CD4-positive, CD25-positive, alpha-beta regulatory T cell (primary cell): ENCODE results near the gene PDE4B. TPM values are rescaled to one million over a fixed set of nuclear protein-coding genes. Genes with fewer than 3 reads are reported as not detected.
A peak's percentile ranks its signal among the peaks of the same experiment; 100 is the strongest.

Source experiments
- ATAC-seq, 2 donors: fragments of 150-1000 bp; cut with Tn5 transposase; one replicate each; pipeline ENCODE4 v1.10.0; 2021; ENCODE audit warnings: low read depth in 2 of 2, moderate number of reproducible peaks in 2 of 2, moderate library complexity in 1 of 2
- DNase-seq, 3 donors: peaks; one replicate each; pipeline versions ENCODE4 v3.0.0 to v3.0.0-alpha.2; 2012 to 2022; ENCODE audit warnings: mixed read lengths in 1 of 3
- H3K27ac ChIP-seq: one replicate; pipeline ENCODE4 v1.7.0; 2013; ENCODE audit warnings: mild to moderate bottlenecking, low read length; ENCODE audit not compliant: insufficient read depth, poor library complexity, severe bottlenecking
- H3K27me3 ChIP-seq: one replicate; pipeline ENCODE4 v1.7.0; 2013; ENCODE audit warnings: low read length; ENCODE audit not compliant: control insufficient read depth, insufficient read depth
- H3K36me3 ChIP-seq: one replicate; pipeline ENCODE4 v1.7.0; 2013; ENCODE audit warnings: mild to moderate bottlenecking, low read length, moderate library complexity; ENCODE audit not compliant: control insufficient read depth, insufficient read depth
- H3K4me1 ChIP-seq: 2 replicates; pipeline ENCODE4 v1.7.0; 2013; ENCODE audit warnings: mild to moderate bottlenecking, low read length; ENCODE audit not compliant: insufficient read depth, control insufficient read depth, poor library complexity, severe bottlenecking
- H3K4me3 ChIP-seq: one replicate; pipeline ENCODE4 v1.7.0; 2013; ENCODE audit warnings: low read depth, mild to moderate bottlenecking, low read length, moderate library complexity
- H3K9me3 ChIP-seq, 2 experiments: 1 replicate in 1 of 2; 2 replicates in 1 of 2; pipeline ENCODE4 v1.7.0; 2013; ENCODE audit warnings: low read length in 2 of 2, mild to moderate bottlenecking in 1 of 2, moderate library complexity in 1 of 2; ENCODE audit not compliant: control insufficient read depth in 2 of 2
- H3K27ac Mint-ChIP-seq, 3 donors: one replicate each; pipeline ENCODE4 v1.8.0; 2020 to 2022; ENCODE audit warnings: mild to moderate bottlenecking in 3 of 3, mixed read lengths in 3 of 3, moderate library complexity in 2 of 3
- H3K27me3 Mint-ChIP-seq: one replicate; pipeline ENCODE4 v1.8.0; 2022; ENCODE audit warnings: mild to moderate bottlenecking, mixed read lengths
- H3K36me3 Mint-ChIP-seq: one replicate; pipeline ENCODE4 v1.8.0; 2020; ENCODE audit warnings: mixed read lengths
- H3K4me1 Mint-ChIP-seq, 4 donors: one replicate each; pipeline ENCODE4 v1.8.0; 2020 to 2022; ENCODE audit warnings: mixed read lengths in 4 of 4, mild to moderate bottlenecking in 1 of 4
- H3K4me3 Mint-ChIP-seq, 4 donors: one replicate each; pipeline ENCODE4 v1.8.0; 2020 to 2022; ENCODE audit warnings: mild to moderate bottlenecking in 4 of 4, mixed read lengths in 4 of 4, moderate library complexity in 3 of 4
- H3K9me3 Mint-ChIP-seq, 7 donors: one replicate each; pipeline ENCODE4 v1.8.0; 2020 to 2022; ENCODE audit warnings: mixed read lengths in 7 of 7, mild to moderate bottlenecking in 3 of 7, moderate library complexity in 2 of 7
- polyA plus RNA-seq, 4 donors: library from polyadenylated mRNA; unstranded; fragments of 300-500 nt; fragmentation: Illumina TruSeq; gene quantifications; one replicate each; pipeline ENCODE4 v1.2.3, GENCODE V29; 2021
- total RNA-seq: library from RNA; stranded (reverse); gene quantifications from one replicate; pipeline ENCODE4 v1.2.3, GENCODE V29; 2022

The PDE4B gene
- total and polyA plus RNA-seq, 5 donors from 2014 or later, result 63.9 to 200 (median 75.4) TPM

DNA sequence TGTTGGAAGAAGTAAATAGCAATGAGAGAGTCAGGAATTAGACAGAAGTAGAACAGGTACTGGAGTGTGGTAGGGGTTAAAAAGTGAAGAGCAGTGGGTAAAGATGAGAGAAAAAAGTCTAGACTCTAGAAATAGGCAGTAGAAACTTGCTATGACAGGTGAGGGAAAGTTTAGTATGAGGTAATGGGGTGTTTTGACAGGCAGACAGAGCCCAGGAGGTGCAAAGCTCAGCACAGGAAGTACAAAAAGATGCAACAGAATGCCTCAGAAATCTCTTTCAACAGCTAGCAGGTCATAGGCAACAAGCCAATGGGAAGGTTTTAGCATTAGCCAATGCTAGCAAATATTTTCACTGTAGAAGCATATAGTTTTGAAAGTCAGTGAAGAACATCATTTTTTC lies 422.2 kb downstream of the PDE4B start:
- Mint-ChIP-seq H3K4me1 (peaks cover 7 to 14% (median 12%) of the 10 kb centered on the region in 4 donors), H3K27me3 (peaks cover 15% of the 10 kb centered on the region), H3K36me3 (no peaks in the 10 kb centered on the region), H3K9me3 (peaks cover 0 to 2% (median 0%) of the 10 kb centered on the region in 7 donors), H3K4me3 (peak overlapping the region in 2 of 4 donors; percentile 1), H3K27ac (peak overlapping the region; percentile 43 to 95 (median 47))
- Histone ChIP-seq H3K36me3 (no peaks in the 10 kb centered on the region), H3K4me1 (peaks cover 3% of the 10 kb centered on the region), H3K27me3 (no peaks in the 10 kb centered on the region), H3K9me3 (no peaks in the 10 kb centered on the region), H3K27ac (peak overlapping the region; percentile 68), H3K4me3 (peak overlapping the region; percentile 30)
- ATAC-seq (peak; percentile 87 to 96), DNase-seq (peak in 2 of 3 donors; percentile 60 to 61)

DNA sequence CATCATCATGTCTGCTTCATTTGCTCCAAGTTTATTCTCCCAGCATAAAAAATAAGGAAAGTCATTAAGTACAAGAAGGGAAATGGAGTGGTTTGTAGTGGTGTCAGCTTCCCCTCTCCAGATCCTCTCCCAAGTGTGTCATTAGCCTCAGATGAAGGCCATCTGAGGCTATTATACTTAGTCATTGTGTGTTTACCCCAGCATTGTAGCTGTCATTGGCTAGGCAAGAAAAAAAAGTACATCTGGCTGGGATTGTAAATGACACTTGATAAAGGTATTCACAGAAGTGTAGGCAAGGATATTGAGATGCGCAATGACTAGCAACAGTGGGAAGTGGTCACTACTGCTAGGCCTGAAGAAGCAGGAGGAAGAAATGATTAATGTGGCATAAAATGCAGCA lies 424.3 kb downstream of the PDE4B start:
- Histone ChIP-seq H3K4me3 (no peak overlapping the region), H3K36me3 (no peaks in the 10 kb centered on the region), H3K9me3 (no peaks in the 10 kb centered on the region), H3K27ac (no peak overlapping the region), H3K27me3 (no peaks in the 10 kb centered on the region), H3K4me1 (peaks cover 3% of the 10 kb centered on the region)
- Mint-ChIP-seq H3K9me3 (peaks cover 0 to 2% (median 0%) of the 10 kb centered on the region in 7 donors), H3K27me3 (peaks cover 12% of the 10 kb centered on the region), H3K36me3 (no peaks in the 10 kb centered on the region), H3K4me1 (peaks cover 7 to 14% (median 12%) of the 10 kb centered on the region in 4 donors), H3K27ac (peak overlapping the region in 1 of 3 donors; percentile 26), H3K4me3 (no peak overlapping the region)
- DNase-seq, result no peak
- no peak for ATAC-seq

DNA sequence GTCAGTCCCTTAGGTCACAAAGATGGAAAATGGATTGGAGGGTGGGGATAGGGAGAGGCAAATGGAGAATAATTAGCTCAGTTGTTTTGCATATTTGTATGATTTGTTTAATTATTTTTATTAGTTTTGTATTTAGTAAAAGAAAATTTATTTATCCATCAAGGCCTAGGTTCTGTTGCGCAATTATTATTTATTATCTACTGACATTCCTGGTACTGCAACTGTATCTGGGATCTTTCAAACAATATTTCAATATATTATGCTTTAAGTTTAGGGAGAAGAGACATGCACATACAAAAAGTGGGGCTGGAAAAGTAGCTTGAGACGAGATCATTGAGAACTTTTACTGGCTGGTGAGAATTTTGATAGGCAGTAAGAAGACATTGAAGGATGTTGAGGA lies 424.9 kb downstream of the PDE4B start:
- Histone ChIP-seq H3K9me3 (no peaks in the 10 kb centered on the region), H3K27me3 (no peaks in the 10 kb centered on the region), H3K27ac (no peak overlapping the region), H3K4me3 (no peak overlapping the region), H3K36me3 (no peaks in the 10 kb centered on the region), H3K4me1 (peaks cover 3% of the 10 kb centered on the region)
- Mint-ChIP-seq H3K9me3 (no peaks in the 10 kb centered on the region), H3K27me3 (peaks cover 6% of the 10 kb centered on the region), H3K27ac (no peak overlapping the region), H3K4me3 (no peak overlapping the region), H3K36me3 (no peaks in the 10 kb centered on the region), H3K4me1 (peaks cover 7 to 14% (median 12%) of the 10 kb centered on the region in 4 donors)
- ATAC-seq (no peak), DNase-seq (no peak)

DNA sequence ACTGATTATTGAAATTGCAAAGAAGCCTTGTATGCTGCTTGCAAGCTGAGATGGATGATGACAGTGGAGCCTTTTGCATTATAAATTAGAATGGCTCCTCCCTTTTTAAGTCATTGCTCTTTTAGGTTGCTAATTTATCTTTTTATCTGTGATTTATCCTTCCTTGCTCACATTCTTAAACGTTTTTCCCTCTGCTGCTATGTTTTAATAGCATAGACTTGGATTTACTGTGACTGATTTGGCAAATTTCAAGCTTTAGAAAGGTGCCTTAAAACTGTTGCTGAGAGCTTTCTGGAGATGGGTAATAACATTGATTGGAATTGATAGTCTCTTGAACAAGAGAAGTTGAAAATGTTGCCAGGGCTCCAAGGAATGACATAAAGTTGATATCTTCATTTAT lies 427.8 kb downstream of the PDE4B start:
- Mint-ChIP-seq H3K4me3 (no peak overlapping the region), H3K4me1 (peaks cover 0 to 7% (median 3%) of the 10 kb centered on the region in 4 donors), H3K27ac (no peak overlapping the region), H3K27me3 (no peaks in the 10 kb centered on the region), H3K36me3 (peaks cover 4% of the 10 kb centered on the region), H3K9me3 (peaks cover 0 to 2% (median 0%) of the 10 kb centered on the region in 7 donors)
- ATAC-seq (no peak), DNase-seq (no peak)
- H3K27ac ChIP-seq, result no peak overlapping the region
- no peaks in the 10 kb centered on the region for H3K36me3 ChIP-seq
- H3K4me1 ChIP-seq, result no peaks in the 10 kb centered on the region
- H3K27me3 ChIP-seq, result peaks cover 7% of the 10 kb centered on the region
- no peak overlapping the region for H3K4me3 ChIP-seq
- no peaks in the 10 kb centered on the region for H3K9me3 ChIP-seq

DNA sequence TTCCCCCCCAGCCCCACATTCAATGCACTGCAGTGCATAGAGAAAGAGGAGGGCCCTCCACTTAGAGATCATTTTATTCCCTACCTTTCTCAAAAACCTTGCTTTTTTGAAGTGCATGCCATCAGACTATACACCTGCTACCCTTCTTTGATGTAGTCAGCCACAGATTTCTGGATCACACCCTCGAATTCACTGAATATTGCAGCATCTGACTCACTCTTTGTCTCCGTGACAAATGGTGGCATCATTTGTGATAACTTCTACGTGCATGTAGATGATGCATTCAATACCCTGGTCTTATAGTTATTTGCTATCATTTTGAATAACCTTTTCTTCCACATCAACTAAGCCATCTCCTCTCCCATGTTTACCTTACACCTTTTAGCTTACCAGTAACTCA lies 431.0 kb downstream of the PDE4B start:
- Histone ChIP-seq H3K4me1 (no peaks in the 10 kb centered on the region), H3K27me3 (peaks cover 10% of the 10 kb centered on the region), H3K27ac (no peak overlapping the region), H3K4me3 (no peak overlapping the region), H3K36me3 (no peaks in the 10 kb centered on the region), H3K9me3 (no peaks in the 10 kb centered on the region)
- Mint-ChIP-seq H3K27me3 (no peaks in the 10 kb centered on the region), H3K27ac (no peak overlapping the region), H3K4me1 (peaks cover 0 to 2% (median 0%) of the 10 kb centered on the region in 4 donors), H3K36me3 (peaks cover 4% of the 10 kb centered on the region), H3K9me3 (peaks cover 0 to 2% (median 0%) of the 10 kb centered on the region in 7 donors), H3K4me3 (no peak overlapping the region)
- no peak for DNase-seq
- no peak for ATAC-seq

DNA sequence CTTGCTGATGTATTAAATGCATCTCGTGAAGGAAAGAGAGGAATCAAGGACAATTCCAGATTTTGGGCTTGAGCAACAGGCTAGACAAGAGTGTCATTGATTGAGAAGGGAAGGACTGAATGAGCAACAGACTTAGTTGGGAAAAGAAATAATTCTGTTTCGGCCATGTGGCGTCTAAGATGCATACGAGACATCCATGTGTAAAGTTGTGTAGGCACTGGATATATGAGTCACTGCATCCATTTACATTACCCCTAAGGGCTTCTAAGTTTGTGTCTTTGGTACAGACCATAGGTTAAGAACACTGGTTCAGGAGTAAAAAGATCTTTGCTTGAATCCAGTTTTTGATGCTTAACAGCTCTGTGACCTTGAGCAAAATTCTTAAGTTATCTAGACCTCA lies 434.3 kb downstream of the PDE4B start:
- H3K36me3 ChIP-seq, result no peaks in the 10 kb centered on the region
- H3K9me3 ChIP-seq, result no peaks in the 10 kb centered on the region
- no peak for DNase-seq
- no peak for ATAC-seq
- H3K4me1 ChIP-seq, result no peaks in the 10 kb centered on the region
- peaks cover 0 to 2% (median 0%) of the 10 kb centered on the region in 7 donors for H3K9me3 Mint-ChIP-seq
- no peak overlapping the region for H3K27ac Mint-ChIP-seq
- H3K27ac ChIP-seq, result no peak overlapping the region
- no peak overlapping the region for H3K4me3 Mint-ChIP-seq
- H3K4me1 Mint-ChIP-seq, result peaks cover 0 to 4% (median 0%) of the 10 kb centered on the region in 4 donors
- peaks cover 11% of the 10 kb centered on the region for H3K27me3 ChIP-seq
- H3K27me3 Mint-ChIP-seq, result no peaks in the 10 kb centered on the region
- H3K4me3 ChIP-seq, result no peak overlapping the region
- H3K36me3 Mint-ChIP-seq, result peaks cover 4% of the 10 kb centered on the region

DNA sequence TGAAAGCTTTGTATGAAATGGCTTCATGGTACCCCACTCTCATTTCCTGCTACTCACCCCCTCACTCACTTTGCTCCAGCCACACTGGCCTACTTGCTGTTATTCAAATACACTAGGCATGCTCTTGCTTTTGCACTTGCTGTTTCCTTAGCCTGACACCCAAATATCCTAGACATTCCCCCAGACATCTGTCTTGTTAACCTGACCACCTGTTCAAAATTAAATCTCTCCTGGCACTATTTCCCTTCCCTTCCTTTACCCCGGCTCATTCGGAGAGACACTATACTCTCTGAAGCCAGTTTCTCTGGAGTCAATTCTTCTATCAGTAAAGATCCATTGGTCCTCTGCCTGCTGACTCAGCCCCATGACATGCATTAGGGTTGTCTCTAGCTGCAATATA lies 435.3 kb downstream of the PDE4B start:
- no peak for ATAC-seq
- Histone ChIP-seq H3K27ac (no peak overlapping the region), H3K4me3 (no peak overlapping the region), H3K4me1 (no peaks in the 10 kb centered on the region), H3K9me3 (no peaks in the 10 kb centered on the region), H3K36me3 (no peaks in the 10 kb centered on the region), H3K27me3 (peaks cover 10% of the 10 kb centered on the region)
- peaks cover 4% of the 10 kb centered on the region for H3K36me3 Mint-ChIP-seq
- H3K4me3 Mint-ChIP-seq, result no peak overlapping the region
- peaks cover 0 to 2% (median 0%) of the 10 kb centered on the region in 7 donors for H3K9me3 Mint-ChIP-seq
- H3K27me3 Mint-ChIP-seq, result peaks cover 8% of the 10 kb centered on the region
- peaks cover 0 to 5% (median 2%) of the 10 kb centered on the region in 4 donors for H3K4me1 Mint-ChIP-seq
- no peak overlapping the region for H3K27ac Mint-ChIP-seq
- DNase-seq, result no peak

DNA sequence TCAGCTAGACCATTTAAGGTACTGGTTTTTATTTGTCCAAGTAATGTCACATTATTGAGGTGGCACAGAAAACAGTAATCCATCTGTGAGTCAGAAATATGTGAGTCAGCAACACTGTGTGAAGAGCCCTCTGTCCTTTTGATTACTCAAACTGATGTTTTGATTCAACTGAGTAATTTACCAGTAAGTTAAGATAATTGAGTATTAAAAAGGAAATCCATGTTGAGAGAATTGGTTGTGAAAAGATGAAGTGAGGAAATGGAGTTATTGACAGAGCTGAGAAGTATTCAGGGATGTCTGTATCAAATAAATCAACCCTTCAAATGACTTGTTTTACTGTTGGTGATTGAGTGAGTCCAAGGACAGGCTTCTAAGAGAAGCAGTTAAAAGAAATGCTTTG lies 438.5 kb downstream of the PDE4B start:
- Histone ChIP-seq H3K4me3 (no peak overlapping the region), H3K4me1 (no peaks in the 10 kb centered on the region), H3K27ac (no peak overlapping the region), H3K36me3 (no peaks in the 10 kb centered on the region), H3K27me3 (peaks cover 12% of the 10 kb centered on the region), H3K9me3 (no peaks in the 10 kb centered on the region)
- ATAC-seq (peak; percentile 48 to 64), DNase-seq (no peak)
- peaks cover 37% of the 10 kb centered on the region for H3K27me3 Mint-ChIP-seq
- no peak overlapping the region for H3K4me3 Mint-ChIP-seq
- H3K27ac Mint-ChIP-seq, result no peak overlapping the region
- peaks cover 0 to 5% (median 1%) of the 10 kb centered on the region in 4 donors for H3K4me1 Mint-ChIP-seq
- H3K9me3 Mint-ChIP-seq, result peaks cover 0 to 2% (median 0%) of the 10 kb centered on the region in 7 donors
- H3K36me3 Mint-ChIP-seq, result no peaks in the 10 kb centered on the region
